C4-2B (cell line): ENCODE results near the gene LRP2.

Experiments used
- CTCF ChIP-seq: fragments of 450-650 bp; conservative IDR thresholded peaks from 2 replicates; pipeline ENCODE4 v1.5.1; 2017; ENCODE audit warnings: mild to moderate bottlenecking
- ZFX ChIP-seq: fragments of 450-650 bp; IDR thresholded peaks from 2 replicates; pipeline ENCODE4 v1.6.1; 2017

- TF ChIP-seq CTCF, result peak; percentile 9; the same call in 1 of the 2 replicates
- no peak for TF ChIP-seq ZFX
These were observed 622 bp downstream of the LRP2 start for GRCh38 chr2:169361706-169362117.
